Measurements from ENCODE around the gene PTPRG. TPM values are rescaled to one million over a fixed set of nuclear protein-coding genes. Genes with fewer than 3 reads are reported as not detected.
A peak's percentile ranks its signal among the peaks of the same experiment; 100 is the strongest.

PTPRG gene
- total RNA-seq, 2 donors from 2014 or later = 76.5 to 108 TPM

- no peak overlapping the region for H3K27ac Mint-ChIP-seq
- WGBS, 2 experiments (ENCODE audit: insufficient coverage in 1 of 2, insufficient read length in 1 of 2) = 94 to 96% methylated on average over 4 to 5 of the region's 5 CpGs
- TF ChIP-seq, protein P1, sequence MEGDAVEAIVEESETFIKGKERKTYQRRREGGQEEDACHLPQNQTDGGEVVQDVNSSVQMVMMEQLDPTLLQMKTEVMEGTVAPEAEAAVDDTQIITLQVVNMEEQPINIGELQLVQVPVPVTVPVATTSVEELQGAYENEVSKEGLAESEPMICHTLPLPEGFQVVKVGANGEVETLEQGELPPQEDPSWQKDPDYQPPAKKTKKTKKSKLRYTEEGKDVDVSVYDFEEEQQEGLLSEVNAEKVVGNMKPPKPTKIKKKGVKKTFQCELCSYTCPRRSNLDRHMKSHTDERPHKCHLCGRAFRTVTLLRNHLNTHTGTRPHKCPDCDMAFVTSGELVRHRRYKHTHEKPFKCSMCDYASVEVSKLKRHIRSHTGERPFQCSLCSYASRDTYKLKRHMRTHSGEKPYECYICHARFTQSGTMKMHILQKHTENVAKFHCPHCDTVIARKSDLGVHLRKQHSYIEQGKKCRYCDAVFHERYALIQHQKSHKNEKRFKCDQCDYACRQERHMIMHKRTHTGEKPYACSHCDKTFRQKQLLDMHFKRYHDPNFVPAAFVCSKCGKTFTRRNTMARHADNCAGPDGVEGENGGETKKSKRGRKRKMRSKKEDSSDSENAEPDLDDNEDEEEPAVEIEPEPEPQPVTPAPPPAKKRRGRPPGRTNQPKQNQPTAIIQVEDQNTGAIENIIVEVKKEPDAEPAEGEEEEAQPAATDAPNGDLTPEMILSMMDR (conservative IDR thresholded peaks at IDR 0.05) = no peak
These were observed 203.9 kb downstream of the PTPRG start for GRCh38 chr3:61765157-61765876.

DNA sequence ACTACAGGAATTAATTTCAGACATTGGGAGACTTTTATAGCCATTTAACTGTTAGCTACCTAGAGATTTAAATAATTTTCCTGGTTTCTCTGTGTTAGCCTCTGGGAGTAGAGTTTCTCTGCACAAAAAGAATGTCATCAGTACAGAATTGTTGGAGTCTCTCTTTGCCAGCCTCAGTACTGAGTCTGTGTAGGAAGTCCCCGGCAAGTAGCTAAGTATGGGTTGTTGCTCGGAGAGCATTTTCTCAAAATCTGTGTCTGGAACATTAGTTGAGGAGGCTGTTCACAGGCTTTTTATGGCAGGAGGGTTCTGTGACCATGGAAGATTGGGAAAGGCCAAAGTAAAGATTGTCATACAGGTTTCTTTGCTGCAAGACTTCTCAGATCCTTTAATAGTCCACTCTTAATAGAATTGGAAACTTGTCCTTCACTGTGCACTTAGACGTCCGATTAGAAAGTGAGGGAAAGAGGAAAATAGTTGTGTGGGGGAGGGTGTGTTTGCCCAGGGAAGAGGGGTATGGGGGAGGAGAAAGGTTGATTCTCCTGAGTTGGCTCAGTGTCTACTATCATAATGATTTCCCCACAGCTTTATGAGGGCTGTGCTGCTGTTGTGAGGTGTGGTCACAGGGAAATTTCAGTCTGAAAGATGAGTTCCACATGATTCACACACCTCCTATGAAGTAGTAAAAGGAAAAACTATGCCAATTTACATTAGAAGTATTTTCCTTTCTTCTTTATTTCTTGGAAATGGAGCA is 207.1 kb downstream of the PTPRG start:
- no peaks in the 10 kb centered on the region for H3K9me3 Mint-ChIP-seq
- H3K9ac ChIP-seq (ENCODE audit: extremely low read depth, low read length, poor library complexity, severe bottlenecking) = no peak overlapping the region
- peaks cover 4% of the 10 kb centered on the region for H3K36me3 Mint-ChIP-seq (ENCODE audit: low read depth)
- no peak overlapping the region for H3K4me3 ChIP-seq (ENCODE audit: low read length)
- no peaks in the 10 kb centered on the region for H3K36me3 ChIP-seq (ENCODE audit: control insufficient read depth, insufficient read depth, low read length)
- WGBS, 2 experiments (ENCODE audit: insufficient coverage in 1 of 2, insufficient read length in 1 of 2) = 92% methylated on average over 4 of the region's 4 CpGs; no CpG with 5 or more reads in 1 of the 2 experiments
- H3K4me1 Mint-ChIP-seq = peaks cover 11% of the 10 kb centered on the region
- no peaks in the 10 kb centered on the region for H3K27me3 Mint-ChIP-seq (ENCODE audit: insufficient read depth)
- peak overlapping the region; percentile 26 for H3K27ac Mint-ChIP-seq
- H3K27ac ChIP-seq (ENCODE audit: low read depth, low read length) = no peak overlapping the region
- no peaks in the 10 kb centered on the region for H3K27me3 ChIP-seq (ENCODE audit: control insufficient read depth, insufficient read depth, low read length, poor library complexity, severe bottlenecking)
- no peaks in the 10 kb centered on the region for H3K4me1 ChIP-seq (ENCODE audit: control insufficient read depth, insufficient read depth, low read length)
- DNase-seq = no peak
- no peaks in the 10 kb centered on the region for H3K9me3 ChIP-seq (ENCODE audit: control insufficient read depth, low read length)
- TF ChIP-seq, protein P1 (conservative IDR thresholded peaks at IDR 0.05) = no peak
- no peak overlapping the region for H3K4me3 Mint-ChIP-seq

More at GRCh38 chr3:61765157-61765876, 203.9 kb downstream of the PTPRG start:
- Histone ChIP-seq H3K27ac (ENCODE audit: low read depth, low read length) (no peak overlapping the region), H3K36me3 (ENCODE audit: control insufficient read depth, insufficient read depth, low read length) (peaks cover 6% of the 10 kb centered on the region), H3K9ac (ENCODE audit: extremely low read depth, low read length, poor library complexity, severe bottlenecking) (no peak overlapping the region), H3K9me3 (ENCODE audit: control insufficient read depth, low read length) (no peaks in the 10 kb centered on the region), H3K27me3 (ENCODE audit: control insufficient read depth, insufficient read depth, low read length, poor library complexity, severe bottlenecking) (no peaks in the 10 kb centered on the region), H3K4me3 (ENCODE audit: low read length) (no peak overlapping the region), H3K4me1 (ENCODE audit: control insufficient read depth, insufficient read depth, low read length) (no peaks in the 10 kb centered on the region)
- Mint-ChIP-seq H3K9me3 (peaks cover 3% of the 10 kb centered on the region), H3K27me3 (ENCODE audit: insufficient read depth) (no peaks in the 10 kb centered on the region), H3K4me1 (peaks cover 11% of the 10 kb centered on the region), H3K36me3 (ENCODE audit: low read depth) (peaks cover 19% of the 10 kb centered on the region), H3K4me3 (no peak overlapping the region)
- DNase-seq = no peak

- Histone ChIP-seq H3K27ac (ENCODE audit: low read depth, low read length) (no peak overlapping the region), H3K27me3 (ENCODE audit: control insufficient read depth, insufficient read depth, low read length, poor library complexity, severe bottlenecking) (no peaks in the 10 kb centered on the region), H3K9me3 (ENCODE audit: control insufficient read depth, low read length) (no peaks in the 10 kb centered on the region), H3K4me3 (ENCODE audit: low read length) (no peak overlapping the region), H3K36me3 (ENCODE audit: control insufficient read depth, insufficient read depth, low read length) (no peaks in the 10 kb centered on the region), H3K4me1 (ENCODE audit: control insufficient read depth, insufficient read depth, low read length) (no peaks in the 10 kb centered on the region), H3K9ac (ENCODE audit: extremely low read depth, low read length, poor library complexity, severe bottlenecking) (no peak overlapping the region)
- Mint-ChIP-seq H3K27ac (no peak overlapping the region), H3K9me3 (no peaks in the 10 kb centered on the region), H3K4me1 (peaks cover 11% of the 10 kb centered on the region), H3K36me3 (ENCODE audit: low read depth) (peaks cover 4% of the 10 kb centered on the region), H3K4me3 (no peak overlapping the region), H3K27me3 (ENCODE audit: insufficient read depth) (no peaks in the 10 kb centered on the region)
- WGBS, 2 experiments (ENCODE audit: insufficient coverage in 1 of 2, insufficient read length in 1 of 2) = 95 to 96% methylated on average over 2 to 7 of the region's 7 CpGs
- no peak for DNase-seq
- TF ChIP-seq, protein P1 (conservative IDR thresholded peaks at IDR 0.05) = no peak
These were observed 208.1 kb downstream of the PTPRG start for GRCh38 chr3:61769266-61769990.
